Measurements from ENCODE around the gene RPL36. TPM values are rescaled to one million over a fixed set of nuclear protein-coding genes. Genes with fewer than 3 reads are reported as not detected.

Gene RPL36
- polyA plus RNA-seq, 1 of the 3 experiments (the other 2 are of a cell fraction), result 1,383 TPM

DNA sequence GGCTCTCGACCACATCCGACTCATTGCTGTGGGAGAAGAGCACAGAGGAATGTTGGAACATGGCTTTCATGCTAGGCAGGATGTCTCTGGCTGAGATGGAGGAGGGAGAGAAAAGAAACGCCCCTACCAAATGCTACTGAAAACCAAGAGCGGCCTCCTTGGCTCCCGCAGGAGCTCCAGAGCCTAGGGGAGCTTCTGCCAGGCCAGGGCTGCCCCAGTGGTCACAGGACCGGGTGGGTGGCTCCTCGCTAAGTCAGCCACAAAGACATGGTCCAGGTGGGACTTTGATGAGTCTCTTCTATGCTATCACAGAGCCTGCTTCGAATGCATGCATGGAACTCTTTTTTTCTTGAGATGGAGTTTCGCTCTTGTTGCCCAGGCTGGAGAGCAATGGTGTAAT, 23.1 kb downstream of the RPL36 start:
- TF ChIP-seq FOXM1 (IDR thresholded peaks at IDR 0.05; ENCODE audit: low read depth) (no peak), TAF1 (IDR thresholded peaks at IDR 0.05; ENCODE audit: borderline replicate concordance, low read depth, low read length) (no peak)
- TF ChIP-seq, protein P1, sequence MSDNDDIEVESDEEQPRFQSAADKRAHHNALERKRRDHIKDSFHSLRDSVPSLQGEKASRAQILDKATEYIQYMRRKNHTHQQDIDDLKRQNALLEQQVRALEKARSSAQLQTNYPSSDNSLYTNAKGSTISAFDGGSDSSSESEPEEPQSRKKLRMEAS (IDR thresholded peaks at IDR 0.05; ENCODE audit: low read depth), result no peak
- WGBS (ENCODE audit: low lambda C conversion rate), result 97% methylated on average over 9 of the region's 9 CpGs
- Histone ChIP-seq H3K27me3 (ENCODE audit: insufficient read depth) (no peaks in the 10 kb centered on the region), H3K4me3 (ENCODE audit: low read depth in 2 of 2, low read length in 1 of 2) (no peak overlapping the region), H3K9me3 (no peaks in the 10 kb centered on the region), H4K20me1 (ENCODE audit: insufficient read depth) (peaks cover 18% of the 10 kb centered on the region), H3K4me2 (no peak overlapping the region), H2AFZ (ENCODE audit: low read depth) (no peak overlapping the region), H3K4me1 (ENCODE audit: control insufficient read depth in 1 of 2, insufficient read depth in 2 of 2, low read depth in 1 of 2, low read length in 1 of 2) (peaks cover under 1 to 11% of the 10 kb centered on the region in 2 experiments; a peak in 2 of 4 replicates), H3K79me2 (ENCODE audit: insufficient read depth) (peaks cover 53% of the 10 kb centered on the region), H3K36me3 (replicated peaks in 1 of 2; ENCODE audit: control insufficient read depth in 1 of 2, insufficient read depth in 2 of 2, low read length in 1 of 2) (peaks cover 22 to 35% of the 10 kb centered on the region in 2 experiments), H3K9me2 (no peaks in the 10 kb centered on the region), H3F3A (replicated peaks; ENCODE audit: insufficient read depth) (no peaks in the 10 kb centered on the region), H3K27ac (ENCODE audit: low read depth in 2 of 2, low read length in 1 of 2) (no peak overlapping the region), H3K9ac (no peak overlapping the region)
- ChIA-PET POLR2A (no interaction called here), CTCF (interaction anchor here (1.3 to 1.6 kb wide), 2 partner anchors 21 to 24 kb away, joined by 3 to 8 read pairs; partner anchors contain the start of gene RPL36)
- no peak for DNase-seq

DNA sequence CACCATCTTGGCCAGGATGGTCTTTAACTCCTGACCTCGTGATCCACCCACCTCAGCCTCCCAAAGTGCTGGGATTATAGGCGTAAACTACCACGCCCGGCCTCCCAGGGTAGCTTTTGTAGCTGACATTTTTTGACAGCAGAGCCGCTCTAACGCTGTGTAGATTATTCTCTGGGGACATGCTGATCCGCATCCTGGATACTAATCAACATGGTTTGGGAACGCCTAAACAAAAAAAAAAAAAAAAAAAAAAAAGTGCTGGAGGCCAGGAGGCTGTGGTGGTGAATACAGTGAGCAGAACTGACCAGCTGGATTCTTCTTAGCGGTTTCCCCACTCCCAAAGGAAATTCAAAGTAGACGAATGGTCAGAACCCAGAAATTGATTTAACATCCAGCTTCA, 24.7 kb downstream of the RPL36 start:
- Histone ChIP-seq H3K9me2 (no peaks in the 10 kb centered on the region), H3K36me3 (replicated peaks in 1 of 2; ENCODE audit: control insufficient read depth in 1 of 2, insufficient read depth in 2 of 2, low read length in 1 of 2) (peaks cover 16 to 35% of the 10 kb centered on the region in 2 experiments), H4K20me1 (ENCODE audit: insufficient read depth) (peaks cover 18% of the 10 kb centered on the region), H3K4me1 (ENCODE audit: control insufficient read depth in 1 of 2, insufficient read depth in 2 of 2, low read depth in 1 of 2, low read length in 1 of 2) (peaks cover 10 to 13% of the 10 kb centered on the region in 2 experiments; a peak in 3 of 4 replicates), H3K9ac (no peak overlapping the region), H3F3A (replicated peaks; ENCODE audit: insufficient read depth) (peaks cover 13% of the 10 kb centered on the region), H3K4me3 (ENCODE audit: low read depth in 2 of 2, low read length in 1 of 2) (no peak overlapping the region), H3K79me2 (ENCODE audit: insufficient read depth) (peaks cover 69% of the 10 kb centered on the region), H3K27me3 (ENCODE audit: insufficient read depth) (no peaks in the 10 kb centered on the region), H3K27ac (ENCODE audit: low read depth in 2 of 2, low read length in 1 of 2) (no peak overlapping the region), H3K9me3 (no peaks in the 10 kb centered on the region), H2AFZ (ENCODE audit: low read depth) (no peak overlapping the region), H3K4me2 (no peak overlapping the region)
- 96% methylated on average over 10 of the region's 10 CpGs for WGBS (ENCODE audit: low lambda C conversion rate)
- no peak for DNase-seq
- no peak for TF ChIP-seq MXI1 (IDR thresholded peaks at IDR 0.05; ENCODE audit: low read depth, low read length)
- TF ChIP-seq, protein P2, sequence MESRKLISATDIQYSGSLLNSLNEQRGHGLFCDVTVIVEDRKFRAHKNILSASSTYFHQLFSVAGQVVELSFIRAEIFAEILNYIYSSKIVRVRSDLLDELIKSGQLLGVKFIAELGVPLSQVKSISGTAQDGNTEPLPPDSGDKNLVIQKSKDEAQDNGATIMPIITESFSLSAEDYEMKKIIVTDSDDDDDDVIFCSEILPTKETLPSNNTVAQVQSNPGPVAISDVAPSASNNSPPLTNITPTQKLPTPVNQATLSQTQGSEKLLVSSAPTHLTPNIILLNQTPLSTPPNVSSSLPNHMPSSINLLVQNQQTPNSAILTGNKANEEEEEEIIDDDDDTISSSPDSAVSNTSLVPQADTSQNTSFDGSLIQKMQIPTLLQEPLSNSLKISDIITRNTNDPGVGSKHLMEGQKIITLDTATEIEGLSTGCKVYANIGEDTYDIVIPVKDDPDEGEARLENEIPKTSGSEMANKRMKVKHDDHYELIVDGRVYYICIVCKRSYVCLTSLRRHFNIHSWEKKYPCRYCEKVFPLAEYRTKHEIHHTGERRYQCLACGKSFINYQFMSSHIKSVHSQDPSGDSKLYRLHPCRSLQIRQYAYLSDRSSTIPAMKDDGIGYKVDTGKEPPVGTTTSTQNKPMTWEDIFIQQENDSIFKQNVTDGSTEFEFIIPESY (IDR thresholded peaks at IDR 0.05; ENCODE audit: borderline replicate concordance, low read depth), result no peak
- no peak for TF ChIP-seq RFX5 (IDR thresholded peaks at IDR 0.05; ENCODE audit: low read length)
- TF ChIP-seq EZH2phosphoT487 (IDR thresholded peaks at IDR 0.05; ENCODE audit: borderline replicate concordance, low read depth), result no peak
- no peak for TF ChIP-seq JUND (IDR thresholded peaks at IDR 0.05)
- TF ChIP-seq GABPA (IDR thresholded peaks at IDR 0.05; ENCODE audit: low read depth), result no peak
- no peak for TF ChIP-seq FOXM1 (IDR thresholded peaks at IDR 0.05; ENCODE audit: low read depth)
- no peak for TF ChIP-seq GATA2 (CRISPR knock-in tag; IDR thresholded peaks at IDR 0.05)
- TF ChIP-seq EP300 (IDR thresholded peaks at IDR 0.05; ENCODE audit: borderline replicate concordance in 1 of 2, low read depth in 1 of 2, low read length in 1 of 2), result no peak
- TF ChIP-seq, protein P1 (IDR thresholded peaks at IDR 0.05; ENCODE audit: low read depth), result no peak
- TF ChIP-seq ELF1 (IDR thresholded peaks at IDR 0.05), result no peak
- TF ChIP-seq, protein P3, sequence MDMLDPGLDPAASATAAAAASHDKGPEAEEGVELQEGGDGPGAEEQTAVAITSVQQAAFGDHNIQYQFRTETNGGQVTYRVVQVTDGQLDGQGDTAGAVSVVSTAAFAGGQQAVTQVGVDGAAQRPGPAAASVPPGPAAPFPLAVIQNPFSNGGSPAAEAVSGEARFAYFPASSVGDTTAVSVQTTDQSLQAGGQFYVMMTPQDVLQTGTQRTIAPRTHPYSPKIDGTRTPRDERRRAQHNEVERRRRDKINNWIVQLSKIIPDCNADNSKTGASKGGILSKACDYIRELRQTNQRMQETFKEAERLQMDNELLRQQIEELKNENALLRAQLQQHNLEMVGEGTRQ (IDR thresholded peaks at IDR 0.05; ENCODE audit: borderline replicate concordance, low read depth, low read length), result no peak
- TF ChIP-seq CHD2 (IDR thresholded peaks at IDR 0.05; ENCODE audit: low read length, partially characterized antibody), result no peak
- ChIA-PET CTCF (interaction anchor here (1.1 kb wide), 1 partner anchor 80 kb away, joined by 3 read pairs; no protein-coding TSS in a partner anchor), POLR2A (no interaction called here)
